Smooth muscle cell (in vitro differentiated cells): ENCODE results near the gene DCTN3. TPM values are rescaled to one million over a fixed set of nuclear protein-coding genes. Genes with fewer than 3 reads are reported as not detected.
A peak's percentile ranks its signal among the peaks of the same experiment; 100 is the strongest.

Source experiments
- DNase-seq: peaks from one replicate; lab custom pipeline; 2025; ENCODE audit not compliant: unreplicated experiment; lab: John Stamatoyannopoulos, UW
- H2AFZ ChIP-seq: fragments of 200-600 bp; sonication (generic); 2 replicates; pipeline ENCODE4 v1.6.0; 2016; ENCODE audit warnings: antibody characterized with exemption, low read depth, mild to moderate bottlenecking
- H3F3A ChIP-seq: fragments of 200-600 bp; sonication (generic); 2 replicates; pipeline ENCODE4 v1.6.0; 2017; ENCODE audit warnings: antibody characterized with exemption, low read depth
- H3K27ac ChIP-seq: fragments of 200-600 bp; sonication (generic); 2 replicates; pipeline ENCODE4 v1.5.1; 2016; ENCODE audit warnings: low read depth, mild to moderate bottlenecking
- H3K27me3 ChIP-seq: fragments of 200-600 bp; sonication (generic); 2 replicates; pipeline ENCODE4 v1.6.1; 2016; ENCODE audit warnings: low read depth, mild to moderate bottlenecking
- H3K36me3 ChIP-seq: fragments of 200-600 bp; sonication (generic); 2 replicates; pipeline ENCODE4 v1.5.1; 2016; ENCODE audit warnings: low read depth
- H3K4me1 ChIP-seq: fragments of 200-600 bp; sonication (generic); 2 replicates; pipeline ENCODE4 v1.5.1; 2016; ENCODE audit warnings: low read depth
- H3K4me2 ChIP-seq: fragments of 200-600 bp; sonication (generic); 2 replicates; pipeline ENCODE4 v1.6.0; 2016; ENCODE audit warnings: mild to moderate bottlenecking
- H3K4me3 ChIP-seq: fragments of 200-600 bp; sonication (generic); 2 replicates; pipeline ENCODE4 v1.5.1; 2016; ENCODE audit warnings: mild to moderate bottlenecking
- H3K79me2 ChIP-seq: fragments of 200-600 bp; sonication (generic); 2 replicates; pipeline ENCODE4 v1.6.0; 2016; ENCODE audit warnings: low read depth, mild to moderate bottlenecking
- H3K9ac ChIP-seq: fragments of 200-600 bp; sonication (generic); 2 replicates; pipeline ENCODE4 v1.6.0; 2016; ENCODE audit warnings: low read depth
- H3K9me3 ChIP-seq: fragments of 200-600 bp; sonication (generic); replicated peaks from 2 replicates; pipeline ENCODE4 v1.5.1; 2016; ENCODE audit warnings: low read depth
- H4K20me1 ChIP-seq: fragments of 200-600 bp; sonication (generic); 2 replicates; pipeline ENCODE4 v1.6.0; 2016; ENCODE audit warnings: low read depth
- WGBS: methylation state at CpG from one replicate; pipeline ENCODE4 v1.1.7; 2016; ENCODE audit warnings: low lambda C conversion rate; 5-methylcytosine and 5-hydroxymethylcytosine counted together
- polyA plus RNA-seq: library from polyadenylated mRNA; unstranded; fragments of >200 nt; fragmentation: Nextera tagmentation; extraction: Ambion mirVana; gene quantifications from 2 replicates; pipeline ENCODE4 v1.2.1, GENCODE V29; 2016
- total RNA-seq: library from RNA; depleted of rRNA; stranded (reverse); fragments of >200 nt; gene quantifications from 2 replicates; pipeline ENCODE4 v1.2.3, GENCODE V29; 2014
- TF ChIP-seq, protein P1 (sequence below): fragments of 200-600 bp; sonication (generic); IDR thresholded peaks from 2 replicates; pipeline ENCODE4 v1.5.1; 2017; ENCODE audit warnings: borderline replicate concordance, mild to moderate bottlenecking, antibody characterized with exemption; ENCODE audit not compliant: insufficient read depth, poor library complexity, severe bottlenecking

The DCTN3 gene
- total and polyA plus RNA-seq, 2 experiments from 2014 or later: 87.6 to 142 TPM

DNA sequence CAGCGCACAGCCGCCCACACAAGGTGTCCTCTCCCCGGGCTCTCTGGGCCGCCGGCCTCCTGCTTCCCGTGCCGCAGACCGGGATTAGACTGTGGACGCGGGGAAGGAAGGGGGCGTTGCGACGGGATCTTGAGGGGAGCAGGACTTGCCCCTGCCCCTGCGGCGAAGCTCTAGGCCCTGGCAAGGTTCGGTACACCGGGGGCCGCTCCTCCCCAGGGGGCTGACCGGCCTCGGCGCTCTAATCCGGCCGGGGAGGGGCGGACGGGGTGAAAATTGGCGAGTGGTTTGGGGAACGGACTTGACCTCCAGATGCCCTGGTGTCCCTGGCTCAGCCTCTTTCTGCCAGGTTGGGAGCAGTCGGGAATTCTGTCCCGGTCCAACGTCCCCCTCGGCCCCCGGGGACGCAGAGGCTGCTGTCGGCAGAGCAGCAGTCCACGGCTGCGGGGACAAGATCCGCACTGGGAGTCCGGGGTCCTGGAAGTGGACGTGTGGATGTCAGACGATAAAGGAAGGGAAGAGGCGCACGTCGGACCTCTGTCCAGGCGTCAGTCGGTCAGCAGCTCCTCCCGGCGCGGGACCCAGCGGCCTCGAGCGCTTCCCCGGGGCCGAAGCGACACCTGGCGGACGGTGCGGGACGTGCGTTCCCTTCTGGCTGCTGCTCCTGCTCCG lies 28.9 kb downstream of the DCTN3 start:
- peaks cover 21% of the 10 kb centered on the region for H3K79me2 ChIP-seq
- H3K9me3 ChIP-seq: no peaks in the 10 kb centered on the region
- H2AFZ ChIP-seq: no peak overlapping the region
- no peaks in the 10 kb centered on the region for H4K20me1 ChIP-seq
- peaks cover 31% of the 10 kb centered on the region for H3K27me3 ChIP-seq
- peak; percentile 78 for DNase-seq
- peaks cover 13% of the 10 kb centered on the region for H3K4me1 ChIP-seq
- no peak overlapping the region for H3K9ac ChIP-seq
- no peaks in the 10 kb centered on the region for H3K36me3 ChIP-seq
- WGBS: 5% methylated on average over 47 of the region's 60 CpGs
- TF ChIP-seq, protein P1, sequence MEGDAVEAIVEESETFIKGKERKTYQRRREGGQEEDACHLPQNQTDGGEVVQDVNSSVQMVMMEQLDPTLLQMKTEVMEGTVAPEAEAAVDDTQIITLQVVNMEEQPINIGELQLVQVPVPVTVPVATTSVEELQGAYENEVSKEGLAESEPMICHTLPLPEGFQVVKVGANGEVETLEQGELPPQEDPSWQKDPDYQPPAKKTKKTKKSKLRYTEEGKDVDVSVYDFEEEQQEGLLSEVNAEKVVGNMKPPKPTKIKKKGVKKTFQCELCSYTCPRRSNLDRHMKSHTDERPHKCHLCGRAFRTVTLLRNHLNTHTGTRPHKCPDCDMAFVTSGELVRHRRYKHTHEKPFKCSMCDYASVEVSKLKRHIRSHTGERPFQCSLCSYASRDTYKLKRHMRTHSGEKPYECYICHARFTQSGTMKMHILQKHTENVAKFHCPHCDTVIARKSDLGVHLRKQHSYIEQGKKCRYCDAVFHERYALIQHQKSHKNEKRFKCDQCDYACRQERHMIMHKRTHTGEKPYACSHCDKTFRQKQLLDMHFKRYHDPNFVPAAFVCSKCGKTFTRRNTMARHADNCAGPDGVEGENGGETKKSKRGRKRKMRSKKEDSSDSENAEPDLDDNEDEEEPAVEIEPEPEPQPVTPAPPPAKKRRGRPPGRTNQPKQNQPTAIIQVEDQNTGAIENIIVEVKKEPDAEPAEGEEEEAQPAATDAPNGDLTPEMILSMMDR: peak; percentile 91
- no peak overlapping the region for H3K27ac ChIP-seq
- peak overlapping the region; percentile 92 for H3K4me2 ChIP-seq
- H3F3A ChIP-seq: peaks cover 7% of the 10 kb centered on the region
- H3K4me3 ChIP-seq: peak overlapping the region; percentile 2

GRCh38 chr9:34590381-34591247 lies 29.7 kb downstream of the DCTN3 start:
- peaks cover 31% of the 10 kb centered on the region for H3K27me3 ChIP-seq
- H3K4me1 ChIP-seq: peaks cover 13% of the 10 kb centered on the region
- peak overlapping the region; percentile 64 for H3K4me3 ChIP-seq
- H3K4me2 ChIP-seq: peak overlapping the region; percentile 92
- no peaks in the 10 kb centered on the region for H3K9me3 ChIP-seq
- no peaks in the 10 kb centered on the region for H3K36me3 ChIP-seq
- no peak overlapping the region for H3K9ac ChIP-seq
- H3K79me2 ChIP-seq: peaks cover 29% of the 10 kb centered on the region
- TF ChIP-seq, protein P1: no peak
- H3K27ac ChIP-seq: no peak overlapping the region
- DNase-seq: no peak
- H3F3A ChIP-seq: peaks cover 7% of the 10 kb centered on the region
- peak overlapping the region; percentile 7 for H2AFZ ChIP-seq
- 12% methylated on average over 32 of the region's 40 CpGs for whole genome bisulfite sequencing
- no peaks in the 10 kb centered on the region for H4K20me1 ChIP-seq

DNA sequence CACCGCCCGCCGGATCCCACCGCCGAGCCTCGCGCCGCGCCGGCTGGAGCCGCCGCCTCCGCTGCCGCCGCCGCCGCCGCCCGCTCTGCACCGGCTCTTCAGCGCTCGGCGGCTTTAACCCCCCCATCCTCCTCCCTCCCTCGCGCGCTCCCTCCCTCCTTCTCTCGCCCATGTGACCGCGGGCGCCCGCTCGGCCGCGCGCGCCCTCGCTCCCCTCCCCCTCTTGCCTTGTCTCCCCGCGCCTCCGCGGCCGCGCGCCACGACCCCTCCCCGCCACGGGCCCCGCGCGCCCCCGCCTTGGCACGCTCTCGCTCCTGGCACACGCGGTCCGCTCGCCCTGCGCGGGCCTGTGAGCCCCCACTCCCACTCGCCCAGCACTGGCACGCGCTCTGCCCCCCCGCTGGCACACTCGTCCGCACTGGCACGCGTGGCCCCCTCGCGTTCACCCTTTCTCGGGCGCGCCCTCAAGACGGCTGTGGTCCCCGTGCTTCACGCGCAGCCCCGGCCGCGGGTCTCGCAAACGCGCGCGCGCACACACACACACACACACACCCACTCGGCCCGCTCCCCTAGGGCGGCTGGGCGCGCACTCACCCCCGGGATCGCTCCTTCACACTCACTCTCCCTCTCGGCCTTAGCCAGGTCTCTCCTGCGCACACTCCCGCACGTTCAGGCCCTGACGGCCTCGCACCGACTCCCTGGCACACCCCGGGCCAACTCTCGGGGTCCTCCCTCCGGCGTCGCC lies 30.5 kb downstream of the DCTN3 start, which contains the start of gene CNTFR:
TSS of gene CNTFR (minus strand) at position 89 of the 745 bp plus-strand sequence. CDS start 20,743 bp downstream, outside the sequence.
- 3% methylated on average over 25 of the region's 104 CpGs for WGBS
- peak within 1 kb of the TSS; percentile 43 for H2AFZ ChIP-seq
- no peaks in the 10 kb centered on the region for H3K36me3 ChIP-seq
- H3K4me1 ChIP-seq: peaks cover 13% of the 10 kb centered on the region
- peak within 1 kb of the TSS; percentile 64 for H3K4me3 ChIP-seq
- no peaks in the 10 kb centered on the region for H3K9me3 ChIP-seq
- TF ChIP-seq, protein P1: no peak
- peak within 1 kb of the TSS; percentile 92 for H3K4me2 ChIP-seq
- no peaks in the 10 kb centered on the region for H4K20me1 ChIP-seq
- peak; percentile 56 for DNase-seq
- H3K9ac ChIP-seq: no peak within 1 kb of the TSS
- H3K27ac ChIP-seq: no peak within 1 kb of the TSS
- peaks cover 31% of the 10 kb centered on the region for H3K27me3 ChIP-seq
- H3F3A ChIP-seq: peaks cover 7% of the 10 kb centered on the region
- H3K79me2 ChIP-seq: peaks cover 37% of the 10 kb centered on the region
